ENCODE measurements around the gene USP34.

The USP34 gene

GRCh38 chr2:61435291-61435690, 35.6 kb downstream of the USP34 start:
- no peak for TF ChIP-seq PPARA (CRISPR knock-in tag; IDR thresholded peaks at IDR 0.05; ENCODE audit: borderline replicate concordance)
- no peak for TF ChIP-seq CSRNP3 (CRISPR knock-in tag; IDR thresholded peaks at IDR 0.05)
- TF ChIP-seq ISL1 (CRISPR knock-in tag; IDR thresholded peaks at IDR 0.05) = no peak
- no peak for TF ChIP-seq ZC3H10 (CRISPR knock-in tag; IDR thresholded peaks at IDR 0.05)
- ATAC-seq = no peak

GRCh38 chr2:61434314-61434713, 36.6 kb downstream of the USP34 start:
- ATAC-seq = no peak
- no peak for TF ChIP-seq PATZ1 (CRISPR knock-in tag; IDR thresholded peaks at IDR 0.05; ENCODE audit: borderline replicate concordance)
- no peak for TF ChIP-seq TCF4 (CRISPR knock-in tag; IDR thresholded peaks at IDR 0.05; ENCODE audit: borderline replicate concordance)
- TF ChIP-seq SNAI2 (CRISPR knock-in tag; IDR thresholded peaks at IDR 0.05) = no peak
- no peak for TF ChIP-seq ZNF70 (CRISPR knock-in tag; IDR thresholded peaks at IDR 0.05)
- TF ChIP-seq PPARA (CRISPR knock-in tag; IDR thresholded peaks at IDR 0.05; ENCODE audit: borderline replicate concordance) = no peak
- no peak for TF ChIP-seq ARNTL (CRISPR knock-in tag; IDR thresholded peaks at IDR 0.05; ENCODE audit: borderline replicate concordance, low read depth)
- TF ChIP-seq CREB5 (CRISPR knock-in tag; IDR thresholded peaks at IDR 0.05; ENCODE audit: low read depth) = no peak
- TF ChIP-seq ESRRG (CRISPR knock-in tag; IDR thresholded peaks at IDR 0.05) = no peak
- TF ChIP-seq CSRNP3 (CRISPR knock-in tag; IDR thresholded peaks at IDR 0.05) = no peak
- no peak for TF ChIP-seq RARB (CRISPR knock-in tag; IDR thresholded peaks at IDR 0.05)
- no peak for TF ChIP-seq CSDC2 (CRISPR knock-in tag; IDR thresholded peaks at IDR 0.05)
- no peak for TF ChIP-seq ZC3H10 (CRISPR knock-in tag; IDR thresholded peaks at IDR 0.05)
- TF ChIP-seq ZNF565 (CRISPR knock-in tag; conservative IDR thresholded peaks at IDR 0.05; ENCODE audit: low read depth) = no peak
- TF ChIP-seq POU6F1 (CRISPR knock-in tag; IDR thresholded peaks at IDR 0.05; ENCODE audit: borderline replicate concordance, low read depth) = no peak

- no peak for ATAC-seq
- no peak for TF ChIP-seq ZC3H10 (CRISPR knock-in tag; IDR thresholded peaks at IDR 0.05)
- TF ChIP-seq ZNF8 (CRISPR knock-in tag; IDR thresholded peaks at IDR 0.05) = no peak
- no peak for TF ChIP-seq PPARA (CRISPR knock-in tag; IDR thresholded peaks at IDR 0.05; ENCODE audit: borderline replicate concordance)
- no peak for TF ChIP-seq CSRNP3 (CRISPR knock-in tag; IDR thresholded peaks at IDR 0.05)
- no peak for TF ChIP-seq TCF4 (CRISPR knock-in tag; IDR thresholded peaks at IDR 0.05; ENCODE audit: borderline replicate concordance)
- TF ChIP-seq ESRRG (CRISPR knock-in tag; IDR thresholded peaks at IDR 0.05) = no peak
- TF ChIP-seq GLIS3 (CRISPR knock-in tag; IDR thresholded peaks at IDR 0.05) = no peak
- TF ChIP-seq ZNF70 (CRISPR knock-in tag; IDR thresholded peaks at IDR 0.05) = no peak
Measured at GRCh38 chr2:61433606-61434005, 37.3 kb downstream of the USP34 start.

GRCh38 chr2:61432990-61433389, 37.9 kb downstream of the USP34 start:
- ATAC-seq = no peak
- TF ChIP-seq TSHZ2 (CRISPR knock-in tag; IDR thresholded peaks at IDR 0.05) (no peak), ESRRG (CRISPR knock-in tag; IDR thresholded peaks at IDR 0.05) (no peak), ZFP30 (CRISPR knock-in tag; IDR thresholded peaks at IDR 0.05) (no peak), CSRNP3 (CRISPR knock-in tag; IDR thresholded peaks at IDR 0.05) (no peak), TOX (CRISPR knock-in tag; IDR thresholded peaks at IDR 0.05; ENCODE audit: borderline replicate concordance) (no peak), ARNTL (CRISPR knock-in tag; IDR thresholded peaks at IDR 0.05; ENCODE audit: borderline replicate concordance, low read depth) (no peak), ZNF70 (CRISPR knock-in tag; IDR thresholded peaks at IDR 0.05) (no peak), ZC3H10 (CRISPR knock-in tag; IDR thresholded peaks at IDR 0.05) (no peak), ZNF565 (CRISPR knock-in tag; conservative IDR thresholded peaks at IDR 0.05; ENCODE audit: low read depth) (no peak), ZNF8 (CRISPR knock-in tag; IDR thresholded peaks at IDR 0.05) (no peak), PPARA (CRISPR knock-in tag; IDR thresholded peaks at IDR 0.05; ENCODE audit: borderline replicate concordance) (no peak)
